C4-2B (cell line): ENCODE results near the gene FHIT.

Source experiments
- H3K27ac ChIP-seq: fragments of 450-650 bp; 2 replicates; pipeline ENCODE4 v1.5.1; 2017
- ZFX ChIP-seq: fragments of 450-650 bp; IDR thresholded peaks from 2 replicates; pipeline ENCODE4 v1.6.1; 2017
- TF ChIP-seq, protein P1 (sequence below): fragments of 450-650 bp; conservative IDR thresholded peaks from 2 replicates; pipeline ENCODE4 v1.5.1; 2017; ENCODE audit warnings: mild to moderate bottlenecking

The FHIT gene

GRCh38 chr3:60238550-60238949 lies 1012.7 kb downstream of the FHIT start:
- TF ChIP-seq ZFX, result no peak
- TF ChIP-seq, protein P1, sequence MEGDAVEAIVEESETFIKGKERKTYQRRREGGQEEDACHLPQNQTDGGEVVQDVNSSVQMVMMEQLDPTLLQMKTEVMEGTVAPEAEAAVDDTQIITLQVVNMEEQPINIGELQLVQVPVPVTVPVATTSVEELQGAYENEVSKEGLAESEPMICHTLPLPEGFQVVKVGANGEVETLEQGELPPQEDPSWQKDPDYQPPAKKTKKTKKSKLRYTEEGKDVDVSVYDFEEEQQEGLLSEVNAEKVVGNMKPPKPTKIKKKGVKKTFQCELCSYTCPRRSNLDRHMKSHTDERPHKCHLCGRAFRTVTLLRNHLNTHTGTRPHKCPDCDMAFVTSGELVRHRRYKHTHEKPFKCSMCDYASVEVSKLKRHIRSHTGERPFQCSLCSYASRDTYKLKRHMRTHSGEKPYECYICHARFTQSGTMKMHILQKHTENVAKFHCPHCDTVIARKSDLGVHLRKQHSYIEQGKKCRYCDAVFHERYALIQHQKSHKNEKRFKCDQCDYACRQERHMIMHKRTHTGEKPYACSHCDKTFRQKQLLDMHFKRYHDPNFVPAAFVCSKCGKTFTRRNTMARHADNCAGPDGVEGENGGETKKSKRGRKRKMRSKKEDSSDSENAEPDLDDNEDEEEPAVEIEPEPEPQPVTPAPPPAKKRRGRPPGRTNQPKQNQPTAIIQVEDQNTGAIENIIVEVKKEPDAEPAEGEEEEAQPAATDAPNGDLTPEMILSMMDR, result no peak
- H3K27ac ChIP-seq, result no peak overlapping the region

GRCh38 chr3:60229502-60229901 lies 1021.8 kb downstream of the FHIT start:
- H3K27ac ChIP-seq, result no peak overlapping the region
- TF ChIP-seq ZFX, result no peak
- TF ChIP-seq, protein P1, result no peak

DNA sequence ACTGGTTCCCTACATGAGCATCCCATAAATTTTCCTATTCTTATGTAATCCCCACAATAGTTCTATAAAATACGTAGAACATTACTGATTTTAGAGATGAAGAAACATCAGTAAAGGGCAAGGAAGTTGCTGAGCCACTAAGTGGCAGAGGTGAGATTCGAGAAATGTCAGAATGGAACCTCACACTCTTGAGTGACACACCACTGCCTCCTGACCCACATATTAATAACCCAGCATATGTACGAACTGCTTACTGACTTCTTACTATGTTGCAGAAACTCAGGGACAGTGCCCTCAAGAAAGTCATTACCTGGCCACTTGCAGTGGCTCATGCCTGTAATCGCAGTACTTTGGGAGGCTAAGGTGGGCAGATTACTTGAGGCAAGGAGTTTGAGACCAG lies 1022.4 kb downstream of the FHIT start:
- H3K27ac ChIP-seq, result no peak overlapping the region
- TF ChIP-seq, protein P1, result no peak
- no peak for TF ChIP-seq ZFX

DNA sequence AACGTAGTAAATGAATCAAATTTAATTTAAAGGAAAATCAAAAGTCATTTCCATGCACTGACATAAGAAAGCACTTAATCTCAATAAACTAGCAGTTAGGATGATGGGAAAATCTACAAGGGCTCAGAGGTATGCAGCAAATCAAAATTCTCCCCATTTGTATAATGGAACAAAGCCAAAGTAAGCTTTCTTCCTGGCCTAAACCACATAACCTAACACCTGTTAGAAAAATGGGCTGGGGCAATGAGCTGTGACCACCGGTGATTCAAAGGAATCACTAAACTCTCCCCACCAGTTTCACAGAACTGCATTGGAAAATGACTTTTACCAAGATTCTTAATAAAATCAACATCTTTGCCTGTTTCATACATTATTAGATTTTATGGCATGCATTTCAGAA lies 1024.3 kb downstream of the FHIT start:
- H3K27ac ChIP-seq, result no peak overlapping the region
- TF ChIP-seq, protein P1, result no peak
- no peak for TF ChIP-seq ZFX

GRCh38 chr3:60225848-60226247 lies 1025.4 kb downstream of the FHIT start:
- TF ChIP-seq ZFX, result no peak
- TF ChIP-seq, protein P1, result no peak
- no peak overlapping the region for H3K27ac ChIP-seq

GRCh38 chr3:60220768-60221167 lies 1030.5 kb downstream of the FHIT start:
- TF ChIP-seq ZFX, result no peak
- TF ChIP-seq, protein P1, result no peak
- H3K27ac ChIP-seq, result no peak overlapping the region

GRCh38 chr3:60219501-60219900 lies 1031.8 kb downstream of the FHIT start:
- TF ChIP-seq, protein P1, result no peak
- no peak for TF ChIP-seq ZFX

More at GRCh38 chr3:60219501-60219900, 1031.8 kb downstream of the FHIT start:
- H3K27ac ChIP-seq, result no peak overlapping the region
